Measurements from ENCODE around the gene SASH1.

- TF ChIP-seq CTCF (IDR thresholded peaks at IDR 0.05) = no peak
- no peak for TF ChIP-seq SIN3A (IDR thresholded peaks at IDR 0.05; ENCODE audit: borderline replicate concordance, insufficient read depth, low read depth, low read length)
These were observed 45.9 kb upstream of the SASH1 start for GRCh38 chr6:148296771-148297170.
